ENCODE data around the gene TSPAN7. TPM values are rescaled to one million over a fixed set of nuclear protein-coding genes. Genes with fewer than 3 reads are reported as not detected.

Gene TSPAN7
- total RNA-seq, 1 experiment from 2014 or later, result 3.5 TPM

DNA sequence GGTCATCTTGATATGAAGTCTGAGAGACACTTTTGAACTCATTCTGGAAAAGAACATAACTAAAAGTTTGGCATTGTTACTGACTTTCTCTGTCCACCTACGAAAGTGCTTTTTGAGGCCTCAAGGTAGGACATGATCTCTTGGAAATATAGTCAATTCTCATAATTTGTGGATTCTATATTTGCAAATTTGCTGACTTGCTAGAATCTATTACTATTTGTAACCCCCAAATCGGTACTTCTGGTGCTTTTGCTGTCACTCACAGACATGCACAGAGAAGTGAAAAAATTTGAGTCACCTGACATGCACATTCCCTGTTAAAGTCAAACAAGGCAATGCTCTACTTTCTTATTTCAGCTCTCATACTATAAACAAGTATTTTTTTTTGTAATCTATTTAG lies 35.6 kb downstream of the TSPAN7 start:
- no peak overlapping the region for H3K4me3 Mint-ChIP-seq
- no peak overlapping the region for H3K4ac ChIP-seq (ENCODE audit: low read depth, low read length)
- H2BK5ac ChIP-seq (ENCODE audit: insufficient read length, low read length), result no peak overlapping the region
- H3T11ph ChIP-seq (ENCODE audit: low read length), result no peak overlapping the region
- no peak overlapping the region for H2BK120ac ChIP-seq (ENCODE audit: low read depth, low read length, poor library complexity, severe bottlenecking)
- H3K27ac Mint-ChIP-seq, result no peak overlapping the region
- no peak overlapping the region for H3K9ac ChIP-seq (ENCODE audit: extremely low read depth, insufficient read length, low read length)
- H3K27ac ChIP-seq (ENCODE audit: insufficient read length, low read depth, low read length), result no peak overlapping the region
- peaks cover 46 to 59% of the 10 kb centered on the region in 2 experiments for H3K9me3 Mint-ChIP-seq
- H3K14ac ChIP-seq (ENCODE audit: insufficient read depth, low read length), result no peak overlapping the region
- no peak overlapping the region for H2AFZ ChIP-seq (ENCODE audit: low read length)
- no peak overlapping the region for H4K8ac ChIP-seq (replicated peaks; ENCODE audit: insufficient read length, low read depth, low read length)
- H4K20me1 ChIP-seq (ENCODE audit: control insufficient read depth, insufficient read depth, insufficient read length), result no peaks in the 10 kb centered on the region
- peaks cover 5% of the 10 kb centered on the region for H3K9me3 ChIP-seq (ENCODE audit: control insufficient read depth, low read depth, low read length)
- H3K56ac ChIP-seq (ENCODE audit: insufficient read length, low read depth, low read length), result no peak overlapping the region
- H4K91ac ChIP-seq (ENCODE audit: insufficient read length, low read depth, low read length), result no peak overlapping the region
- no peak overlapping the region for H2BK15ac ChIP-seq (ENCODE audit: low read depth, low read length)
- H3K23ac ChIP-seq (ENCODE audit: insufficient read length, low read depth, low read length), result no peak overlapping the region
- no peaks in the 10 kb centered on the region for H3K79me1 ChIP-seq (ENCODE audit: insufficient read depth, low read depth, low read length, poor library complexity, severe bottlenecking)
- no peak overlapping the region for H3K18ac ChIP-seq (ENCODE audit: insufficient read length, low read depth, low read length)
- DNase-seq, result no peak
- no peak overlapping the region for H4K5ac ChIP-seq (ENCODE audit: insufficient read length, low read depth, low read length)
- TF ChIP-seq, protein P1, sequence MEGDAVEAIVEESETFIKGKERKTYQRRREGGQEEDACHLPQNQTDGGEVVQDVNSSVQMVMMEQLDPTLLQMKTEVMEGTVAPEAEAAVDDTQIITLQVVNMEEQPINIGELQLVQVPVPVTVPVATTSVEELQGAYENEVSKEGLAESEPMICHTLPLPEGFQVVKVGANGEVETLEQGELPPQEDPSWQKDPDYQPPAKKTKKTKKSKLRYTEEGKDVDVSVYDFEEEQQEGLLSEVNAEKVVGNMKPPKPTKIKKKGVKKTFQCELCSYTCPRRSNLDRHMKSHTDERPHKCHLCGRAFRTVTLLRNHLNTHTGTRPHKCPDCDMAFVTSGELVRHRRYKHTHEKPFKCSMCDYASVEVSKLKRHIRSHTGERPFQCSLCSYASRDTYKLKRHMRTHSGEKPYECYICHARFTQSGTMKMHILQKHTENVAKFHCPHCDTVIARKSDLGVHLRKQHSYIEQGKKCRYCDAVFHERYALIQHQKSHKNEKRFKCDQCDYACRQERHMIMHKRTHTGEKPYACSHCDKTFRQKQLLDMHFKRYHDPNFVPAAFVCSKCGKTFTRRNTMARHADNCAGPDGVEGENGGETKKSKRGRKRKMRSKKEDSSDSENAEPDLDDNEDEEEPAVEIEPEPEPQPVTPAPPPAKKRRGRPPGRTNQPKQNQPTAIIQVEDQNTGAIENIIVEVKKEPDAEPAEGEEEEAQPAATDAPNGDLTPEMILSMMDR (conservative IDR thresholded peaks at IDR 0.05), result no peak
- no peaks in the 10 kb centered on the region for H3K27me3 ChIP-seq (ENCODE audit: insufficient read depth, low read length)
- WGBS (ENCODE audit: extremely low coverage, insufficient read length, low lambda C conversion rate), result no CpG with 5 or more reads among the region's 2 CpGs
- no peaks in the 10 kb centered on the region for H3K79me2 ChIP-seq (ENCODE audit: insufficient read depth, low read length)
- H3K36me3 Mint-ChIP-seq (ENCODE audit: insufficient read depth in 1 of 3, low read depth in 3 of 3), result peaks cover 0 to under 1% (median 0%) of the 10 kb centered on the region in 3 experiments; a peak in 2 of 7 replicates
- H3K23me2 ChIP-seq (ENCODE audit: insufficient read length, low read depth, low read length, poor library complexity, severe bottlenecking), result no peaks in the 10 kb centered on the region
- peaks cover 2% of the 10 kb centered on the region; the same call in 1 of the 2 replicates for H3K27me3 Mint-ChIP-seq (ENCODE audit: low read depth)
- H3K4me1 Mint-ChIP-seq, result peaks cover 0 to 4% of the 10 kb centered on the region in 2 experiments; a peak in 1 of 4 replicates
- no peak overlapping the region for H2BK20ac ChIP-seq (ENCODE audit: low read depth, low read length, poor library complexity, severe bottlenecking)
- no peak overlapping the region for H2AK5ac ChIP-seq (ENCODE audit: insufficient read length, low read length)
- no peak overlapping the region for H3K4me2 ChIP-seq (ENCODE audit: insufficient read depth, insufficient read length, low read length)
- no peak overlapping the region for H2BK12ac ChIP-seq (ENCODE audit: insufficient read length, low read depth, low read length)
- H3K4me1 ChIP-seq (ENCODE audit: insufficient read depth, low read length), result no peaks in the 10 kb centered on the region

All from H9 (cell line).